Karpas-422 (cell line): ENCODE results near the gene ABCB9. TPM values are rescaled to one million over a fixed set of nuclear protein-coding genes. Genes with fewer than 3 reads are reported as not detected.
"Not testable (repeated sequence)": the region's sequence is repeated elsewhere in the genome, so short reads cannot be mapped to it uniquely, and the experiment has no call there.

ENCODE experiments used
- DNase-seq: peaks from one replicate; pipeline ENCODE4 v3.0.0-alpha.2; 2015
- H2AFZ ChIP-seq: fragments of 200-600 bp; sonication (generic); 2 replicates; pipeline ENCODE4 v1.6.1; 2014; ENCODE audit warnings: antibody characterized with exemption, low read length, mixed read lengths
- H3K27ac ChIP-seq: fragments of 200-600 bp; sonication (generic); 2 replicates; pipeline ENCODE4 v1.5.1; 2014; ENCODE audit warnings: mild to moderate bottlenecking, low read length, moderate library complexity
- H3K27me3 ChIP-seq: fragments of 200-600 bp; sonication (generic); 2 replicates; pipeline ENCODE4 v1.6.1; 2014; ENCODE audit warnings: low read length, mixed read lengths
- H3K36me3 ChIP-seq: fragments of 200-600 bp; sonication (generic); 2 replicates; pipeline ENCODE4 v1.6.1; 2014; ENCODE audit warnings: low read length, mixed read lengths; ENCODE audit not compliant: insufficient read depth
- H3K4me1 ChIP-seq: fragments of 200-600 bp; sonication (generic); 2 replicates; pipeline ENCODE4 v1.6.1; 2014; ENCODE audit warnings: mild to moderate bottlenecking, low read length, mixed read lengths
- H3K4me2 ChIP-seq: fragments of 200-600 bp; sonication (generic); 2 replicates; pipeline ENCODE4 v1.6.1; 2014; ENCODE audit warnings: low read length, low read depth, mild to moderate bottlenecking; ENCODE audit not compliant: poor library complexity, severe bottlenecking
- H3K4me3 ChIP-seq: fragments of 200-600 bp; sonication (generic); 2 replicates; pipeline ENCODE4 v1.5.1; 2014; ENCODE audit warnings: mild to moderate bottlenecking, antibody characterized with exemption, low read length, mixed read lengths
- H3K79me2 ChIP-seq: fragments of 200-600 bp; sonication (generic); 2 replicates; pipeline ENCODE4 v1.6.1; 2014; ENCODE audit warnings: mild to moderate bottlenecking, low read length, mixed read lengths
- H3K9ac ChIP-seq: fragments of 200-600 bp; sonication (generic); 2 replicates; pipeline ENCODE4 v1.6.0; 2014; ENCODE audit warnings: low read length
- H3K9me2 ChIP-seq: fragments of 200-600 bp; sonication (generic), shearing (Covaris generic); replicated peaks from 2 replicates; pipeline ENCODE4 v1.6.0; 2014; ENCODE audit warnings: mild to moderate bottlenecking, low read length, moderate library complexity; ENCODE audit not compliant: insufficient read depth
- H3K9me3 ChIP-seq: fragments of 300-700, 200-600 bp; sonication (generic); 2 replicates; pipeline ENCODE4 v1.6.1; 2014; ENCODE audit warnings: low read length, mixed read lengths
- H4K20me1 ChIP-seq: fragments of 200-600 bp; sonication (generic); 2 replicates; pipeline ENCODE4 v1.6.1; 2014; ENCODE audit warnings: mild to moderate bottlenecking, antibody characterized with exemption, low read length, low read depth; ENCODE audit not compliant: insufficient read depth
- total RNA-seq: library from RNA; depleted of rRNA; stranded (reverse); fragments of >200 nt; shearing (Covaris generic); gene quantifications from 2 replicates; pipeline ENCODE4 v1.2.3, GENCODE V29; 2014; ENCODE audit warnings: low replicate concordance; rRNA removed

Gene ABCB9
- total RNA-seq, result 1.5 and 3.7 TPM in 2 replicates

- peak within 1 kb of the TSS; percentile 88 for H3K4me2 ChIP-seq
- peaks cover 12% of the 10 kb centered on the region for H3K4me1 ChIP-seq
- H3K4me3 ChIP-seq, result peak within 1 kb of the TSS; percentile 72
- peak; percentile 97 for DNase-seq
- no peaks in the 10 kb centered on the region for H4K20me1 ChIP-seq
- H2AFZ ChIP-seq, result peak within 1 kb of the TSS; percentile 83
- no peaks in the 10 kb centered on the region for H3K9me2 ChIP-seq
- no peaks in the 10 kb centered on the region for H3K9me3 ChIP-seq
- no peak within 1 kb of the TSS for H3K27ac ChIP-seq
- no peaks in the 10 kb centered on the region for H3K27me3 ChIP-seq
- no peaks in the 10 kb centered on the region for H3K79me2 ChIP-seq
- no peaks in the 10 kb centered on the region for H3K36me3 ChIP-seq
- H3K9ac ChIP-seq, result peak within 1 kb of the TSS; percentile 67
These were observed at the start of gene ABCB9 for GRCh38 chr12:122965851-122966742. Gene ABCB9 (minus strand): TSS chr12:122966463. CDS start chr12:122960235, 6,228 bp downstream.

GRCh38 chr12:123014473-123014872 is 48.2 kb upstream of the ABCB9 start:
- H3K36me3 ChIP-seq, H2AFZ ChIP-seq, H3K9me3 ChIP-seq, H3K4me1 ChIP-seq, H3K27ac ChIP-seq, H3K4me3 ChIP-seq, H3K79me2 ChIP-seq, H3K9ac ChIP-seq, H4K20me1 ChIP-seq, H3K27me3 ChIP-seq, H3K9me2 ChIP-seq, H3K4me2 ChIP-seq, DNase-seq: not testable (repeated sequence)

GRCh38 chr12:123013185-123014095 is 47.2 kb upstream of the ABCB9 start:
- no peak overlapping the region for H3K9ac ChIP-seq
- H3K4me1 ChIP-seq, result no peaks in the 10 kb centered on the region
- H3K9me2 ChIP-seq, result no peaks in the 10 kb centered on the region
- no peak overlapping the region for H3K4me2 ChIP-seq
- no peaks in the 10 kb centered on the region for H3K79me2 ChIP-seq
- no peak for DNase-seq
- no peak overlapping the region for H2AFZ ChIP-seq
- H3K27me3 ChIP-seq, result no peaks in the 10 kb centered on the region
- H4K20me1 ChIP-seq, result no peaks in the 10 kb centered on the region
- no peak overlapping the region for H3K4me3 ChIP-seq
- H3K9me3 ChIP-seq, result no peaks in the 10 kb centered on the region
- H3K27ac ChIP-seq, result no peak overlapping the region
- no peaks in the 10 kb centered on the region for H3K36me3 ChIP-seq

GRCh38 chr12:123011701-123012100 is 45.4 kb upstream of the ABCB9 start:
- Histone ChIP-seq H3K79me2 (no peaks in the 10 kb centered on the region), H3K9ac (no peak overlapping the region), H4K20me1 (no peaks in the 10 kb centered on the region), H2AFZ (no peak overlapping the region), H3K27ac (no peak overlapping the region), H3K4me1 (no peaks in the 10 kb centered on the region), H3K4me3 (no peak overlapping the region), H3K9me2 (no peaks in the 10 kb centered on the region), H3K9me3 (no peaks in the 10 kb centered on the region), H3K27me3 (no peaks in the 10 kb centered on the region), H3K36me3 (no peaks in the 10 kb centered on the region), H3K4me2 (no peak overlapping the region)
- no peak for DNase-seq

GRCh38 chr12:123010681-123011080 is 44.4 kb upstream of the ABCB9 start:
- Histone ChIP-seq H3K4me2 (no peak overlapping the region), H2AFZ (no peak overlapping the region), H3K79me2 (no peaks in the 10 kb centered on the region), H3K27ac (no peak overlapping the region), H3K9me3 (no peaks in the 10 kb centered on the region), H3K9me2 (no peaks in the 10 kb centered on the region), H3K27me3 (no peaks in the 10 kb centered on the region), H3K4me1 (no peaks in the 10 kb centered on the region), H3K4me3 (no peak overlapping the region), H4K20me1 (no peaks in the 10 kb centered on the region), H3K9ac (no peak overlapping the region), H3K36me3 (no peaks in the 10 kb centered on the region)
- DNase-seq, result no peak

- no peak overlapping the region for H3K4me2 ChIP-seq
- H3K27me3 ChIP-seq, result no peaks in the 10 kb centered on the region
- no peaks in the 10 kb centered on the region for H3K36me3 ChIP-seq
- no peak overlapping the region for H3K9ac ChIP-seq
- no peak overlapping the region for H3K27ac ChIP-seq
- no peak for DNase-seq
- H2AFZ ChIP-seq, result no peak overlapping the region
- H3K4me3 ChIP-seq, result no peak overlapping the region
- no peaks in the 10 kb centered on the region for H4K20me1 ChIP-seq
- H3K9me3 ChIP-seq, result no peaks in the 10 kb centered on the region
- no peaks in the 10 kb centered on the region for H3K9me2 ChIP-seq
- no peaks in the 10 kb centered on the region for H3K79me2 ChIP-seq
- no peaks in the 10 kb centered on the region for H3K4me1 ChIP-seq
These were observed 43.8 kb upstream of the ABCB9 start for GRCh38 chr12:123010110-123010509.

- no peaks in the 10 kb centered on the region for H3K9me2 ChIP-seq
- H3K36me3 ChIP-seq, result no peaks in the 10 kb centered on the region
- no peak overlapping the region for H3K4me3 ChIP-seq
- H3K27ac ChIP-seq, result no peak overlapping the region
- H3K4me1 ChIP-seq, result no peaks in the 10 kb centered on the region
- no peak overlapping the region for H2AFZ ChIP-seq
- no peaks in the 10 kb centered on the region for H3K9me3 ChIP-seq
- H4K20me1 ChIP-seq, result no peaks in the 10 kb centered on the region
- H3K4me2 ChIP-seq, result no peak overlapping the region
- no peak overlapping the region for H3K9ac ChIP-seq
- no peaks in the 10 kb centered on the region for H3K27me3 ChIP-seq
- no peaks in the 10 kb centered on the region for H3K79me2 ChIP-seq
- no peak for DNase-seq
These were observed 40.7 kb upstream of the ABCB9 start for GRCh38 chr12:123006977-123007376.

GRCh38 chr12:123005081-123005626 is 38.9 kb upstream of the ABCB9 start:
- Histone ChIP-seq H4K20me1 (no peaks in the 10 kb centered on the region), H3K4me2 (no peak overlapping the region), H3K4me1 (no peaks in the 10 kb centered on the region), H3K79me2 (no peaks in the 10 kb centered on the region), H3K9me2 (no peaks in the 10 kb centered on the region), H3K27ac (no peak overlapping the region), H3K27me3 (no peaks in the 10 kb centered on the region), H3K9ac (no peak overlapping the region), H3K4me3 (no peak overlapping the region), H3K9me3 (no peaks in the 10 kb centered on the region), H3K36me3 (no peaks in the 10 kb centered on the region), H2AFZ (no peak overlapping the region)
- DNase-seq, result no peak
